Measurements from ENCODE around the gene STAT6.
"Not testable (repeated sequence)": the region's sequence is repeated elsewhere in the genome, so short reads cannot be mapped to it uniquely, and the experiment has no call there.

STAT6 gene

GRCh38 chr12:57126561-57126960 lies 15.4 kb upstream of the STAT6 start:
- no peak for DNase-seq

- no peak for DNase-seq
These were observed 14.9 kb upstream of the STAT6 start for GRCh38 chr12:57126061-57126460.

- peak; percentile 81 for DNase-seq
These were observed 13.2 kb upstream of the STAT6 start for GRCh38 chr12:57124261-57124877.

- DNase-seq = no peak
These were observed 12.7 kb upstream of the STAT6 start for GRCh38 chr12:57123813-57124212.

- not testable (repeated sequence) for DNase-seq
These were observed 9.6 kb upstream of the STAT6 start for GRCh38 chr12:57120718-57121117.

GRCh38 chr12:57119294-57120085 lies 8.3 kb upstream of the STAT6 start:
- no peak for DNase-seq

- no peak for DNase-seq
These were observed 7.6 kb upstream of the STAT6 start for GRCh38 chr12:57118711-57119271.

- no peak for DNase-seq
These were observed 5.6 kb upstream of the STAT6 start for GRCh38 chr12:57116580-57117281.

- DNase-seq = no peak
These were observed 1.5 kb upstream of the STAT6 start for GRCh38 chr12:57112492-57113294.

GRCh38 chr12:57110104-57111030 lies 795 bp downstream of the STAT6 start:
- no peak for DNase-seq

- no peak for DNase-seq
These were observed 1.7 kb downstream of the STAT6 start for GRCh38 chr12:57109207-57110103.

GRCh38 chr12:57107456-57108155 lies 3.6 kb downstream of the STAT6 start:
- no peak for DNase-seq

- no peak for DNase-seq
These were observed 5.0 kb downstream of the STAT6 start for GRCh38 chr12:57106021-57106708.

GRCh38 chr12:57105011-57105753 lies 6.0 kb downstream of the STAT6 start:
- DNase-seq = no peak

- no peak for DNase-seq
These were observed 6.8 kb downstream of the STAT6 start for GRCh38 chr12:57104292-57104910.

- no peak for DNase-seq
These were observed 7.3 kb downstream of the STAT6 start for GRCh38 chr12:57103856-57104255.

- DNase-seq = no peak
These were observed 9.1 kb downstream of the STAT6 start for GRCh38 chr12:57101892-57102695.

Measured in NCI-H2029 treated with DMSO at 0.1 percent for 48 hours (cell line).